SW 1271 (cell line): ENCODE results near the gene CSTF2T.

ENCODE experiments used
- DNase-seq, 2 experiments: peaks; one replicate each; lab custom pipeline; 2025; lab: John Stamatoyannopoulos, UW

CSTF2T gene

GRCh38 chr10:51699475-51700227 lies at the start of gene CSTF2T:
Gene CSTF2T, minus strand, starts transcription at chr10:51699595. Its CDS starts 46 bp downstream, at chr10:51699549.
- DNase-seq: peak; percentile 28 to 85

GRCh38 chr10:51748959-51749358 lies 49.6 kb upstream of the CSTF2T start:
- DNase-seq: no peak

- no peak for DNase-seq
These were observed 47.8 kb upstream of the CSTF2T start for GRCh38 chr10:51747216-51747615.

- no peak for DNase-seq
These were observed 46.0 kb upstream of the CSTF2T start for GRCh38 chr10:51745397-51745796.

- DNase-seq: no peak
These were observed 45.0 kb upstream of the CSTF2T start for GRCh38 chr10:51744235-51745000.

- DNase-seq: no peak
These were observed 43.8 kb upstream of the CSTF2T start for GRCh38 chr10:51743146-51743545.

- DNase-seq: no peak
These were observed 33.7 kb upstream of the CSTF2T start for GRCh38 chr10:51733057-51733456.

- no peak for DNase-seq
These were observed 30.6 kb upstream of the CSTF2T start for GRCh38 chr10:51729822-51730555.

GRCh38 chr10:51724038-51724437 lies 24.6 kb upstream of the CSTF2T start:
- no peak for DNase-seq

- DNase-seq: no peak
These were observed 19.5 kb upstream of the CSTF2T start for GRCh38 chr10:51718804-51719291.

- no peak for DNase-seq
These were observed 17.6 kb upstream of the CSTF2T start for GRCh38 chr10:51716981-51717380.

- DNase-seq: no peak
These were observed 12.1 kb upstream of the CSTF2T start for GRCh38 chr10:51711519-51711891.

- no peak for DNase-seq
These were observed 10.1 kb upstream of the CSTF2T start for GRCh38 chr10:51709324-51709972.

- DNase-seq: no peak
These were observed 9.2 kb upstream of the CSTF2T start for GRCh38 chr10:51708609-51709008.

GRCh38 chr10:51707821-51708424 lies 8.5 kb upstream of the CSTF2T start:
- no peak for DNase-seq

GRCh38 chr10:51707392-51707791 lies 8.0 kb upstream of the CSTF2T start:
- DNase-seq: no peak

GRCh38 chr10:51706225-51706624 lies 6.8 kb upstream of the CSTF2T start:
- no peak for DNase-seq

- DNase-seq: no peak
These were observed 6.4 kb upstream of the CSTF2T start for GRCh38 chr10:51705774-51706173.

GRCh38 chr10:51700228-51700817 lies 928 bp upstream of the CSTF2T start:
- no peak for DNase-seq

- DNase-seq: no peak
These were observed 285 bp downstream of the CSTF2T start for GRCh38 chr10:51699145-51699474.

- DNase-seq: no peak
These were observed 827 bp downstream of the CSTF2T start for GRCh38 chr10:51698473-51699063.
